OCI-LY7 (cell line): ENCODE measurements around the gene YRDC.

Experiments used
- CTCF ChIP-seq: fragments of 200-600 bp; sonication (generic); conservative IDR thresholded peaks from 2 replicates; pipeline ENCODE4 v1.5.1; 2014; ENCODE audit warnings: mild to moderate bottlenecking, antibody characterized with exemption, low read length, moderate library complexity, mixed read lengths
- EZH2phosphoT487 ChIP-seq: fragments of 200-600 bp; sonication (generic); IDR thresholded peaks from 2 replicates; pipeline ENCODE4 v1.6.1; 2018; ENCODE audit warnings: low read depth, borderline replicate concordance, mild to moderate bottlenecking, mixed run types, antibody characterized with exemption, low read length, moderate library complexity, mixed read lengths

- TF ChIP-seq CTCF (no peak), EZH2phosphoT487 (no peak)
Measured at GRCh38 chr1:37851782-37852210, 43.8 kb upstream of the YRDC start.
